Transverse colon (tissue), 4 donors: ENCODE measurements around the gene ONECUT1. TPM values are rescaled to one million over a fixed set of nuclear protein-coding genes. Genes with fewer than 3 reads are reported as not detected.

Experiments
- DNase-seq: peaks from one replicate; pipeline ENCODE4 v3.0.0-alpha.2; 2019
- H3K27ac ChIP-seq, 4 donors: fragments of 200-600 bp; sonication (generic); 2 replicates each; pipeline ENCODE4 v1.5.1; 2016 to 2018; ENCODE audit warnings: inconsistent platforms in 4 of 4
- H3K27me3 ChIP-seq: fragments of 200-600 bp; sonication (generic); 2 replicates; pipeline ENCODE4 v1.5.1; 2017; ENCODE audit warnings: inconsistent platforms
- H3K36me3 ChIP-seq, 4 donors: fragments of 200-600 bp; sonication (generic); 2 replicates each; pipeline ENCODE4 v1.5.1; 2017 to 2019; ENCODE audit warnings: inconsistent platforms in 4 of 4
- H3K4me1 ChIP-seq, 4 donors: fragments of 200-600 bp; sonication (generic); 2 replicates each; pipeline ENCODE4 v1.5.1; 2017 to 2020; ENCODE audit warnings: inconsistent platforms in 4 of 4
- H3K4me3 ChIP-seq, 4 donors: fragments of 200-600 bp; sonication (generic); 1 replicate in 1 of 4; 2 replicates in 3 of 4; pipeline versions ENCODE4 v1.5.1 to v1.6.1; 2017 to 2019; ENCODE audit warnings: inconsistent platforms in 4 of 4
- H3K9me3 ChIP-seq, 2 donors: fragments of 200-600 bp; sonication (generic); 2 replicates each; pipeline ENCODE4 v1.5.1; 2017 to 2019; ENCODE audit warnings: inconsistent platforms in 2 of 2
- EP300 ChIP-seq: sonication (generic); formaldehyde crosslinking; IDR thresholded peaks from one replicate; pipeline ENCODE4 v1.6.1; 2017; ENCODE audit warnings: antibody characterized with exemption, low read depth
- POLR2A ChIP-seq: fragments of 450-650 bp; IDR thresholded peaks from one replicate; pipeline ENCODE4 v1.6.1; 2016; ENCODE audit warnings: antibody characterized with exemption, mild to moderate bottlenecking, moderate library complexity
- POLR2AphosphoS5 ChIP-seq, 3 donors: sonication (generic); formaldehyde crosslinking; IDR thresholded peaks; one replicate each; pipeline ENCODE4 v1.6.1; 2016; ENCODE audit warnings: antibody characterized with exemption in 3 of 3
- whole genome bisulfite sequencing, 2 donors: methylation state at CpG; one replicate each; pipeline ENCODE4 v1.1.5; 2018; ENCODE audit warnings: low coverage in 1 of 2; 5-methylcytosine and 5-hydroxymethylcytosine counted together
- in situ Hi-C, 4 donors: fragments of 200-750 bp; cut with MboI; loops; one replicate each; pipeline versions ENCODE4 v1.15.0 to v1.15.1; 2017; ENCODE audit warnings: low sequenced_read_pairs in 3 of 4, low pct_ligation_motif_present in 1 of 4, low pct_unique_long_range_greater_than_20kb in 1 of 4
- intact Hi-C: fragments of 100-400 bp; cut with DNase I; formaldehyde crosslinking; loops from one replicate; pipeline ENCODE4 v1.15.1; 2023; ENCODE audit warnings: low total_unique reads
- total RNA-seq, 4 donors: library from RNA; depleted of rRNA; stranded (reverse); fragments of >200 nt; gene quantifications; one replicate each; pipeline ENCODE4 v1.1.0, GENCODE V29; 2016
- TF ChIP-seq, protein P1 (sequence below), 5 experiments: fragments of 200-600 bp in 3 of 5; fragments of 450-650 bp in 2 of 5; sonication (generic) in 3 of 5; IDR thresholded peaks; 1 replicate in 2 of 5; 2 replicates in 3 of 5; pipeline ENCODE4 v1.5.1; 2016 to 2017; ENCODE audit warnings: antibody characterized with exemption in 5 of 5, inconsistent platforms in 3 of 5, mild to moderate bottlenecking in 2 of 5, moderate library complexity in 1 of 5

Gene ONECUT1
- total RNA-seq, 4 donors from 2014 or later: 0.64 TPM; not detected in 3

DNA sequence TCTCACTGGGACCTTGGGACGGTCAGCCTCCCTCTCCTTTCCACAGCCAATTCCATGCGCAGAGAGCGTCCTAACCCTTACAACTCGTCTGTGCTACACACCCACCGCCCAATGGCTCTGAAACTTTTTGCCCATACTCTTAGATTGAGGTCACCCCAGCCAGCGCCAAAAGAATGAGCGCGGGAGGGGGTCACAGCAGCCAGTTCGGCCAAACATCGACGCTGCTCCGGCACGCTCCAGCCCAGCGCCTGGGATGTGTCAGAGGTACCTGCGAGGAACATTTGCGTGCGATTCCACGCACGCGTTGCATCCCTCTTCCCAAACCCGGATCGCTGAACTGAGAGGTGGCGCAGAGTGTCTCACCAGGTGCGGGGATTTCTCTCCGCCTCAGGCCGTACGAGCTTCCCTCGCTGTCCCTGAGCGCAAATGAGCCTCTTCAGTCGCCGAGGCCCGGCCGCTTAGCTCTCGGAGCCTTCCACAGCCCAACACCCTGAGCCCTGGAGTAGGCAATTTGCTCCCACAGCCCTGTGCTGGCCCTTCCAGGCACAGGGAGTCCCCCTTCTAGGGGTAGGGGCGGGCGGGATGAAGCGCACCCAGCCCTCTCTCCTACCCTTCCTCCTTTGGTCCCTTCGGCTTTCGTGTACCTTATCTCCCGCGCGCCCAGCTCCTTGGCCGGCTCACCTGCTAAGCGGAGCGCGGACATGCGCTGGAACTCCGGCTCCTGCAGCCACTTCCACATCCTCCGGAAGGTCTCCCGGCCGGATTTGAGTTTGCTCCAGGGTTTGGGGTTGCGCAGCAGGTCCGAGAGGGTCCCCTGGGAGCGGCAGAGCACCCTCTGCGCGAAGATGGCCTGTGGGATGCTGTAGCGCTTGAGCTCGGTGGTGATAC is 1.8 kb downstream of the ONECUT1 start:
- Histone ChIP-seq H3K9me3 (no peaks in the 10 kb centered on the region), H3K27me3 (peaks cover 98% of the 10 kb centered on the region), H3K4me3 (no peak overlapping the region), H3K4me1 (peaks cover 0 to 46% (median 32%) of the 10 kb centered on the region in 4 donors), H3K36me3 (no peaks in the 10 kb centered on the region), H3K27ac (no peak overlapping the region)
- TF ChIP-seq POLR2AphosphoS5 (IDR thresholded peaks at IDR 0.05): no peak
- TF ChIP-seq, protein P1, sequence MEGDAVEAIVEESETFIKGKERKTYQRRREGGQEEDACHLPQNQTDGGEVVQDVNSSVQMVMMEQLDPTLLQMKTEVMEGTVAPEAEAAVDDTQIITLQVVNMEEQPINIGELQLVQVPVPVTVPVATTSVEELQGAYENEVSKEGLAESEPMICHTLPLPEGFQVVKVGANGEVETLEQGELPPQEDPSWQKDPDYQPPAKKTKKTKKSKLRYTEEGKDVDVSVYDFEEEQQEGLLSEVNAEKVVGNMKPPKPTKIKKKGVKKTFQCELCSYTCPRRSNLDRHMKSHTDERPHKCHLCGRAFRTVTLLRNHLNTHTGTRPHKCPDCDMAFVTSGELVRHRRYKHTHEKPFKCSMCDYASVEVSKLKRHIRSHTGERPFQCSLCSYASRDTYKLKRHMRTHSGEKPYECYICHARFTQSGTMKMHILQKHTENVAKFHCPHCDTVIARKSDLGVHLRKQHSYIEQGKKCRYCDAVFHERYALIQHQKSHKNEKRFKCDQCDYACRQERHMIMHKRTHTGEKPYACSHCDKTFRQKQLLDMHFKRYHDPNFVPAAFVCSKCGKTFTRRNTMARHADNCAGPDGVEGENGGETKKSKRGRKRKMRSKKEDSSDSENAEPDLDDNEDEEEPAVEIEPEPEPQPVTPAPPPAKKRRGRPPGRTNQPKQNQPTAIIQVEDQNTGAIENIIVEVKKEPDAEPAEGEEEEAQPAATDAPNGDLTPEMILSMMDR (IDR thresholded peaks at IDR 0.05): no peak
- no peak for TF ChIP-seq POLR2A
- no peak for TF ChIP-seq EP300
- no peak for DNase-seq
- 13% methylated on average over 56 of the region's 58 CpGs; no CpG with 5 or more reads in 1 of the 2 donors for WGBS, 2 donors
- in situ Hi-C loops: loop anchor here in 1 of 4 donors (25.0 kb wide), 2 partner anchors 399 to 924 kb away; no protein-coding TSS in a partner anchor
- intact Hi-C loops: no loop called here

DNA sequence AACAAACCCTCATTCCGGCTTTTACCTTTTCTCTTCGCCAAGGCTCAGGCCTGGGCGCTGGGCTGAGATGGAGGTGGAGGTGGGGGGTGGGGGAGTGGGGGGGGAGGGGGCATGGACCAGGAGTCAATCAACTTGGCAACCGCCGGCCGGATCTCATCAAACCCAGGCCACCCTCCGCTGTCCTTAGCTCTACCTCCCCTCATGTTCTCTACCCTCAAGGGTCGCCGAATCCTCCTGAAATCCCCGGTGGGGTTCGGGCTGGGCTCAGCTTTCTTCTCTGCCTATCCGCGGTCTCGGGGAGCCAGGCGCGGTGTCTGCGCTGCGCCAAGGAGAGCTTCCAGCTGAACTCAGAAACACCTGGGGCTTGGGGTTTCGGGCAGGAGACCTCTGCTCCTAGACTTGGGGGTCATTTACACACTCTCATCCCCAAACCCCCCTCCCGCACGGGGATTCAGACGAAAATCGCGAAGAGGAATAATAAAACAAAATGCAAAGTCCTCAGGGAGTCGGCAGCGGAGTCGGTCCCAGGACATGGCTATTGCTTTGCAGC is 2.5 kb downstream of the ONECUT1 start:
- H3K27ac ChIP-seq: no peak overlapping the region
- in situ Hi-C loops: loop anchor here in 1 of 4 donors (25.0 kb wide), 2 partner anchors 400 to 925 kb away; no protein-coding TSS in a partner anchor
- no peak overlapping the region for H3K4me3 ChIP-seq
- no peaks in the 10 kb centered on the region for H3K9me3 ChIP-seq
- peaks cover 98% of the 10 kb centered on the region for H3K27me3 ChIP-seq
- DNase-seq: no peak
- peaks cover 0 to 49% (median 33%) of the 10 kb centered on the region in 4 donors for H3K4me1 ChIP-seq
- intact Hi-C loops: no loop called here
- 17% methylated on average over 27 of the region's 27 CpGs; no CpG with 5 or more reads in 1 of the 2 donors for WGBS, 2 donors
- TF ChIP-seq, protein P1 (IDR thresholded peaks at IDR 0.05): no peak
- TF ChIP-seq EP300: no peak
- no peak for TF ChIP-seq POLR2AphosphoS5 (IDR thresholded peaks at IDR 0.05)
- no peak for TF ChIP-seq POLR2A
- no peaks in the 10 kb centered on the region for H3K36me3 ChIP-seq

DNA sequence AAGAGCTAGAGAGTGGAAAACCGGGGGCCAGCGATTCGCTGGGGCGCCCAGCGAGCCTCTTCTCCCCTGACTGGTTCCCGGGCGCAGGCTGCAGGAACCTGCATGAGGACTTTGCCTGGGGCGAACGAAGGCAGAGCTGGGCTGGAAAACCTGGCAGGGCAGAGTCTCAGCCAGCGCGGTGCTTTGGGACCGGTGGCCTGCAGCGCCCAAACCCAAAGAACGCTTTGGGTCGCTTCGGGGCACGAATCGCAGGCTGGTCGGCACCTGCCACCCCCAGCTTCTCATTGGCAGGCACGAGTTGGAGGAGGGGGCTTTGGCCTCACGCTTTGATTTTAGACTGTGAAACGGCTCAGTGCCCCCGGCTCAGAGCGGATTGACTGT is 3.0 kb downstream of the ONECUT1 start:
- Histone ChIP-seq H3K36me3 (no peaks in the 10 kb centered on the region), H3K4me1 (peaks cover 0 to 49% (median 33%) of the 10 kb centered on the region in 4 donors), H3K4me3 (no peak overlapping the region), H3K27me3 (peaks cover 99% of the 10 kb centered on the region), H3K9me3 (no peaks in the 10 kb centered on the region), H3K27ac (no peak overlapping the region)
- TF ChIP-seq EP300 (no peak), POLR2AphosphoS5 (IDR thresholded peaks at IDR 0.05) (no peak), POLR2A (no peak)
- TF ChIP-seq, protein P1 (IDR thresholded peaks at IDR 0.05): no peak
- in situ Hi-C loops (loop anchor here in 1 of 4 donors (25.0 kb wide), 2 partner anchors 400 to 925 kb away; no protein-coding TSS in a partner anchor), intact Hi-C loops (no loop called here)
- no peak for DNase-seq
- WGBS, 2 donors: 13% methylated on average over 22 of the region's 24 CpGs; no CpG with 5 or more reads in 1 of the 2 donors

- no peaks in the 10 kb centered on the region for H3K36me3 ChIP-seq
- H3K9me3 ChIP-seq: no peaks in the 10 kb centered on the region
- intact Hi-C loops: no loop called here
- H3K4me1 ChIP-seq: peaks cover 0 to 49% (median 33%) of the 10 kb centered on the region in 4 donors
- no peak overlapping the region for H3K27ac ChIP-seq
- TF ChIP-seq POLR2A: no peak
- no peak for TF ChIP-seq POLR2AphosphoS5 (IDR thresholded peaks at IDR 0.05)
- TF ChIP-seq, protein P1 (IDR thresholded peaks at IDR 0.05): no peak
- no peak for TF ChIP-seq EP300
- in situ Hi-C loops: loop anchor here in 1 of 4 donors (25.0 kb wide), 2 partner anchors 401 to 926 kb away; no protein-coding TSS in a partner anchor
- no peak overlapping the region for H3K4me3 ChIP-seq
- 25% methylated on average over 26 of the region's 28 CpGs; no CpG with 5 or more reads in 1 of the 2 donors for WGBS, 2 donors
- DNase-seq: no peak
- H3K27me3 ChIP-seq: peaks cover 100% of the 10 kb centered on the region
These were observed 3.6 kb downstream of the ONECUT1 start for GRCh38 chr15:52786436-52787122.
